ENCODE data around the gene SLC2A4RG. TPM values are rescaled to one million over a fixed set of nuclear protein-coding genes. Genes with fewer than 3 reads are reported as not detected.

Gene SLC2A4RG
- total RNA-seq, 1 donor from 2014 or later = 60.9 TPM

GRCh38 chr20:63741676-63742380, 2.3 kb downstream of the SLC2A4RG start:
- no peak for ATAC-seq

- ATAC-seq = no peak
Measured at GRCh38 chr20:63742381-63743024, 2.9 kb downstream of the SLC2A4RG start.

- ATAC-seq = no peak
Measured at GRCh38 chr20:63743210-63743970, 3.8 kb downstream of the SLC2A4RG start.

GRCh38 chr20:63744158-63744557, 4.6 kb downstream of the SLC2A4RG start:
- ATAC-seq = no peak

GRCh38 chr20:63744574-63745423, 5.2 kb downstream of the SLC2A4RG start:
- no peak for ATAC-seq

- ATAC-seq = no peak
Measured at GRCh38 chr20:63745424-63745805, 5.8 kb downstream of the SLC2A4RG start.

- ATAC-seq = no peak
Measured at GRCh38 chr20:63745961-63746731, 6.6 kb downstream of the SLC2A4RG start.

- no peak for ATAC-seq
Measured at GRCh38 chr20:63746751-63747315, 7.3 kb downstream of the SLC2A4RG start.

GRCh38 chr20:63747622-63748069, 8.1 kb downstream of the SLC2A4RG start:
- no peak for ATAC-seq

GRCh38 chr20:63748070-63748933, 8.7 kb downstream of the SLC2A4RG start:
- no peak for ATAC-seq

GRCh38 chr20:63748934-63749270, 9.3 kb downstream of the SLC2A4RG start:
- ATAC-seq = no peak

- no peak for ATAC-seq
Measured at GRCh38 chr20:63749597-63750508, 10.3 kb downstream of the SLC2A4RG start.

GRCh38 chr20:63750807-63751470, 11.4 kb downstream of the SLC2A4RG start:
- no peak for ATAC-seq

GRCh38 chr20:63751471-63752271, 12.1 kb downstream of the SLC2A4RG start:
- ATAC-seq = no peak

- ATAC-seq = no peak
Measured at GRCh38 chr20:63752411-63753101, 13.0 kb downstream of the SLC2A4RG start.

GRCh38 chr20:63753381-63753780, 13.8 kb downstream of the SLC2A4RG start:
- ATAC-seq = no peak

- no peak for ATAC-seq
Measured at GRCh38 chr20:63754008-63754407, 14.4 kb downstream of the SLC2A4RG start.
